Stimulated activated CD4-positive, alpha-beta T cell treated with anti-CD3 and anti-CD28 coated beads, Interleukin-15, amount 100 ng/mL, for 1 hour (primary cell): ENCODE results near the gene TENM4.

Experiments
- DNase-seq, 2 donors: peaks; one replicate each; pipeline ENCODE4 v3.0.0-alpha.2; 2020; ENCODE audit warnings: low read depth in 1 of 2, low spot score in 1 of 2

Gene TENM4

GRCh38 chr11:79348976-79349682 lies 91.7 kb downstream of the TENM4 start:
- no peak for DNase-seq

- DNase-seq, result no peak
Observed at GRCh38 chr11:79346021-79346420, 94.8 kb downstream of the TENM4 start.

DNA sequence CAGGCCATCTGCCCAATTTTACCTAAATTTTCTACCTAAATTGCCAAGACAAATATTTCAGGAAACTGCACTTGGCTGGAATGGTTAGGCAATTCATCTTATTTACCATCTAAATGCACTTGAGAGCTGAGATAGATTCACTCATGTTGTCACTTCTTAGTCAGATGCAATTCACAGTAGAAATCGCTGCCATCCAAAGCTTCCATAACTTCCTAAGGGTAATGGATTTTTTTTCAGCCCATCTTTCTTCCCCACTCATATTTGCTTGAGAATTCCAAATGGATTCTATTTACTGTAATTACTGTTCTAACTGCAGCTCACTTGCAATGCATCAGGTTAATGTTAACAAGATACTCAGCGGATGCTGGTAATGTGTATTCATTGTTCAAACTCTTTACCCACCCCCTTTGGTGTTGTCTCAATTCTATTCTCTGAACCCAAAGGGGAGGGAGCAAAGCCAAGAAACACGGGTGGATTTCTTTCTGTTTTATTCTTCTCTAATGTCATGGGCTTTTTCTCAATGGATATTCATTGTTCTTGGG lies 96.0 kb downstream of the TENM4 start:
- no peak for DNase-seq

GRCh38 chr11:79342686-79343085 lies 98.1 kb downstream of the TENM4 start:
- DNase-seq, result no peak

DNA sequence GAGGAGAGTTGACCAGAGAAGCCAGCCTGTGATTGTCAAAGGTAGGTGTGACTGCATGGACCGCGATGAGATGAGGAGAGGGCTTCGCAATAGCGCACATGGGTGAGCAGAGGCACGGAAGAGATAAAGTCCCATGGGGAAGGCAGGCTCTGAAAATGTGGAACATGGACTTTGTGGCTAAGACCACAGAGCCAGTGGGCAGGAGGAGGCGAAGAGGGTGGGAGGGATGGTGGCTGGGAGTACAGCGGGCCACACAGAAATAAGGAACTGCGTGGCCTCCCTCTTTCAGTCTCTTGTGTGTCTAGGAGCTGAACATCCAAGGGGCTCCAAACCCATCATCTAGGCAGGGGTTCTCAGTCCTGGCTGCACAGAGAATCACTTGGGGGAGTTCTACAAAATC lies 98.6 kb downstream of the TENM4 start:
- DNase-seq, result no peak

GRCh38 chr11:79340535-79340934 lies 100.3 kb downstream of the TENM4 start:
- DNase-seq, result no peak

DNA sequence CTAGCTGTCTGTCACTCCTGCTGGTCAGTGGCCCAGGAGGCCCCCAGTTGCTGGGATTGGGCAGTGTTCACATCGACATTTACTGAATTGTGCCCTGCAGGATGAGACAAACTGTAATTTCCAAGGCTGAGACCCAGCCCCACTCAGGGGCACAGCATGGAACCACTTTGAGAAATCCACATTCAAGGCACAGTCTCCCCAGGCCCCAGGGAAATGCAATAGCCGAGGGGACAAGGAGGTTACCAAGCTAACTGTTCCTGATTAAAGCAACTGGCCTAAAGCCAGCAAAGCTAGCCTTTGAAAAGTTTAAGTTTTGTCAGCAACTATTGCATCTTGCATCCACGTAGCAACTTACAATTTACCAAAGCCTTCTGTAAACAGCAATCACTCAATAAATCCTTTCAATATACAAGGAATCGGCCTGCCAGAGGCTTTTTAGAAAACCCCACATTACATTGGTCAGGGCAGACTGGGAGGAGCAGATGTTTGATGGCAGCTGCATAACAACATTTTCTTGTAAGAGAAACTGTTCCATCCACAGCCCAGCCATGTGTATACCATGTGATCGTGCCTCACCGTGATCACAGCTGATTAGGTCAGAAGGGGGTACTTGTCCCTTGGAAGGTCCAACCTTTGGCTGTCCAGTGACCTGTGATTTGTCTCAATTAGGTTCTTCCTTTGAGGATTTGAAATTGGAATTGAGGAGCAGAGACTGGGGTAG lies 103.9 kb downstream of the TENM4 start:
- no peak for DNase-seq

GRCh38 chr11:79335681-79336080 lies 105.1 kb downstream of the TENM4 start:
- DNase-seq, result no peak

DNA sequence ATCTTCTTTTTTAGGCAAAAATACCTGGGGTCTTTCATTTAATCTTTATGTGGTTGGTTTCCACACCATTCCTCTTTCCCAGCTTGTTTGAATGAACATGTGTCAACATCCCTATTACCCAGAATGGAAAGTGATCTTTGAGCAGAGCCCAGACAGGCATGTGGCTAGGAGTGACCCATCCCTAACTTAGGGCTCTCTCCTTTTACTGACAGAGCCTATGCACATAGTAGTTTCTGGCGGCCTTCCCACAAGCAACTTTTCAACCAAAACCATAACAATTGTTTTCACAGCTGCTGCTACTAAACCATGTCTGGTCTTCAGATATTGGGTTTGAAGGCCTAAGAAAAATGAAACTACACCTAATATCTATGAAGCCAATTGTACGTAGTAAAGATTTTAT lies 107.5 kb downstream of the TENM4 start:
- no peak for DNase-seq

- DNase-seq, result no peak
Observed at GRCh38 chr11:79332017-79332416, 108.8 kb downstream of the TENM4 start.

- no peak for DNase-seq
Observed at GRCh38 chr11:79331203-79331901, 109.5 kb downstream of the TENM4 start.

- DNase-seq, result no peak
Observed at GRCh38 chr11:79330651-79331050, 110.2 kb downstream of the TENM4 start.

GRCh38 chr11:79329561-79329960 lies 111.3 kb downstream of the TENM4 start:
- DNase-seq, result no peak

GRCh38 chr11:79328402-79328801 lies 112.4 kb downstream of the TENM4 start:
- DNase-seq, result no peak

DNA sequence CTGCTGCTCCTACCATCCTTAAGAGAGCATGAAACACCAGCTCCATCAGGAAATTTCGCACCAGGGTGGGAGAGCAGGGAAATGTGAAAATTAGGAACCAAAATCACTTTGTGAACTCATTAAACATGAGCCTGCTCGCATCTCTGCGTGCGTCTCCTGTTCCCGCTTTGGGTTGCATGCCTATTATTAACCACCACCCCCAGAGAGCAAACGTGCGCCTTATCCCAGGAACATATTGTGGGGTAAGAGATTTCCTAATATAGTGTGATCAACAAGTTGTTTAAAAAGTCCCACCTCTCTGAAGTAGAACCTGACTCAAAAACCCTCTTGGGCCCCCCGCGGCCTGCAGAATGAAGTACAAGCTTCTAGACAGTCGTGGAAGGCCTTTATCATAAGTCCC lies 115.0 kb downstream of the TENM4 start:
- DNase-seq, result no peak

GRCh38 chr11:79321263-79321662 lies 119.6 kb downstream of the TENM4 start:
- no peak for DNase-seq

GRCh38 chr11:79314906-79315689 lies 125.7 kb downstream of the TENM4 start:
- no peak for DNase-seq

DNA sequence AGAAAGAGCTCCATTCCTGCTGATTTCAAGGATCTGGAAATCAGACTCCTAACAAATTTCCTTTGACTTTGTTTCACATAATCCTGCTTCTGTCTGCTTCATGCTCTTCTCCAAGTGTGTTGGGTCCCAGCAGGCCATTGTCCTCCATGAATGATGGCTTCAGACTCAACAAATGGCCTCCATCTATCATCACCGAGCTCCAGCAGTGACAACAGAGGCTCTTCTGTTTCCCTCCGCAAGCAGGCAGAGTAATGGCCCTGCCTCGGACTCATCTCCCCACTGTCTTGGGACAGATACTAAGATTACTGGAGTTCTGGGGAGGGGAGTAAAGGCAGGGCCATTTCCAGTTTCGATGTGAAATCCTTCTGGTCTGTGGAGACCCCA lies 127.3 kb downstream of the TENM4 start:
- DNase-seq, result no peak

GRCh38 chr11:79312617-79313529 lies 128.0 kb downstream of the TENM4 start:
- DNase-seq, result no peak

DNA sequence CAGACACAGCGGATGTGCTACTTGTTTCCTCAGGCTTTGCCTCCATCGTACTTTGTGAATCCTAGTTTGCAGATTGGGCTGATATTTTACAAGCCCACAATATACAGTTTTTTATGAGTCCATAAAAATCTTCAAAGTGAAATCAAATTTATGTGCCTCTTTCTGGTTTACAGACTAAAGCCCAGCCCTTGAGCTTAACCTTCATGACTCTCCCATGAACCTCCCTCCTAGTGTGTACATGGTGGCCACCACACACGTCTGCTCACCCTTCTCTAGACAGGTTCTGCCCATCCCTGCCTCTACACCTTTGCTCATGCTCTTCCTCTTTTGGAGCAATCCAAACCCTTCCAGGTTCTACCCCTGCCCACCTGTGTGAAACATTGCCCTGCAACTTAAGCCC lies 129.4 kb downstream of the TENM4 start:
- no peak for DNase-seq
